CD4-positive, alpha-beta T cell (primary cell): ENCODE data around the gene INTS11. TPM values are rescaled to one million over a fixed set of nuclear protein-coding genes. Genes with fewer than 3 reads are reported as not detected.

Source experiments
- ATAC-seq: fragments of 200-7000 bp; cut with Tn5 transposase; one replicate; pipeline ENCODE4 v1.10.0; 2022; ENCODE audit warnings: mild to moderate bottlenecking; ENCODE audit not compliant: poor library complexity
- CTCF ChIA-PET: fragments of 350-600 bp; sonication (Branson Sonifier 250); formaldehyde crosslinking; loops from one replicate; lab custom pipeline; 2021; ENCODE audit warnings: antibody characterized with exemption, inconsistent platforms; lab: Charles Lee
- POLR2A ChIA-PET: fragments of 350-600 bp; sonication (Branson Sonifier 250); formaldehyde crosslinking; loops from one replicate; lab custom pipeline; 2021; ENCODE audit warnings: antibody characterized with exemption, inconsistent platforms; lab: Charles Lee
- DNase-seq, 14 experiments: peaks; one replicate each; pipeline ENCODE4 v3.0.0-alpha.2; 2013 to 2020; ENCODE audit warnings: mixed read lengths in 2 of 14
- H3K27ac ChIP-seq, 2 donors: one replicate each; pipeline versions ENCODE4 v1.5.1 to v1.7.0; 2013; ENCODE audit warnings: low read length in 2 of 2, low read depth in 1 of 2, mild to moderate bottlenecking in 1 of 2
- H3K27me3 ChIP-seq, 2 experiments: 1 replicate in 1 of 2; 2 replicates in 1 of 2; pipeline versions ENCODE4 v1.6.1 to v1.7.0; 2013; ENCODE audit warnings: low read length in 2 of 2, control low read depth in 1 of 2, mild to moderate bottlenecking in 1 of 2, moderate library complexity in 1 of 2; ENCODE audit not compliant: insufficient read depth in 2 of 2, control insufficient read depth in 1 of 2
- H3K36me3 ChIP-seq: one replicate; pipeline ENCODE4 v1.6.1; 2013; ENCODE audit warnings: low read length, control low read depth; ENCODE audit not compliant: insufficient read depth
- H3K4me1 ChIP-seq: one replicate; pipeline ENCODE4 v1.6.1; 2013; ENCODE audit warnings: low read length, control low read depth; ENCODE audit not compliant: insufficient read depth
- H3K4me3 ChIP-seq: one replicate; pipeline ENCODE4 v1.5.1; 2013; ENCODE audit warnings: mild to moderate bottlenecking, low read length, moderate library complexity
- H3K9me3 ChIP-seq, 2 experiments: 1 replicate in 1 of 2; 2 replicates in 1 of 2; pipeline versions ENCODE4 v1.6.1 to v1.7.0; 2013; ENCODE audit warnings: low read length in 2 of 2, mild to moderate bottlenecking in 2 of 2, control low read depth in 1 of 2, moderate library complexity in 1 of 2; ENCODE audit not compliant: control insufficient read depth in 1 of 2, insufficient read depth in 1 of 2
- H3K27ac Mint-ChIP-seq: one replicate; pipeline ENCODE4 v1.8.0; 2020; ENCODE audit warnings: mixed read lengths
- H3K27me3 Mint-ChIP-seq: one replicate; pipeline ENCODE4 v1.8.0; 2021; ENCODE audit warnings: mixed read lengths
- H3K36me3 Mint-ChIP-seq: one replicate; pipeline ENCODE4 v1.8.0; 2021; ENCODE audit warnings: low read depth, mixed read lengths
- H3K4me1 Mint-ChIP-seq: one replicate; pipeline ENCODE4 v1.8.0; 2021; ENCODE audit warnings: low read depth, mixed read lengths
- H3K4me3 Mint-ChIP-seq: one replicate; pipeline ENCODE4 v1.8.0; 2020; ENCODE audit warnings: mild to moderate bottlenecking, mixed read lengths
- H3K9me3 Mint-ChIP-seq: one replicate; pipeline ENCODE4 v1.8.0; 2020; ENCODE audit warnings: mixed read lengths
- CTCF ChIP-seq: fragments of 200-600 bp; IDR thresholded peaks from one replicate; pipeline ENCODE4 v1.8.0; 2022; ENCODE audit warnings: antibody characterized with exemption, mild to moderate bottlenecking
- intact Hi-C, 2 experiments: fragments of 100-400 bp; cut with DNase I in 1 of 2; cut with micrococcal nuclease in 1 of 2; formaldehyde crosslinking; loops; one replicate each; pipeline versions ENCODE4 v1.15.1 to v1.9.0; 2023 to 2025; cut with DNase I, micrococcal nuclease
- total RNA-seq, 174 experiments: library from RNA in 2 of 174; stranded (reverse) in 2 of 174; gene quantifications; one replicate each; pipeline ENCODE4 v1.2.3 and lab custom pipeline; 2021 to 2026

INTS11 gene
- total RNA-seq, 2 experiments from 2014 or later, result 130 to 137 TPM

- intact Hi-C loops, result loop anchor here (1.0 to 2.0 kb wide), 5 partner anchors 23 to 233 kb away; partner anchors contain the start of genes C1orf159 (in 1 of the 2), CPTP (in 1 of the 2), INTS11 (in 1 of the 2) and PUSL1 (in 1 of the 2)
- no peak within 1 kb of the TSS for H3K27ac Mint-ChIP-seq
- DNase-seq (peak; percentile 58 to 90 (median 70)), ATAC-seq (peak; percentile 75)
- H3K9me3 Mint-ChIP-seq, result no peaks in the 10 kb centered on the region
- H3K36me3 Mint-ChIP-seq, result no peaks in the 10 kb centered on the region
- Histone ChIP-seq H3K27me3 (peaks cover 14 to 19% of the 10 kb centered on the region in 2 experiments), H3K4me1 (peaks cover 58% of the 10 kb centered on the region), H3K4me3 (peak within 1 kb of the TSS; percentile 58), H3K27ac (peak within 1 kb of the TSS in 1 of 2 donors; percentile 53), H3K9me3 (peaks cover 0 to 17% of the 10 kb centered on the region in 2 experiments), H3K36me3 (no peaks in the 10 kb centered on the region)
- ChIA-PET CTCF (interaction anchor here (0.6 kb wide), 1 partner anchor 535 kb away, joined by 3 read pairs; no protein-coding TSS in a partner anchor), POLR2A (interaction anchor here (1.5 to 1.8 kb wide), 2 partner anchors 23 to 50 kb away, joined by 4 to 6 read pairs; partner anchors contain the start of gene CCNL2)
- peak; percentile 27 for TF ChIP-seq CTCF
- peaks cover 36% of the 10 kb centered on the region for H3K4me1 Mint-ChIP-seq
- H3K27me3 Mint-ChIP-seq, result peaks cover 21% of the 10 kb centered on the region
- peak within 1 kb of the TSS; percentile 86 for H3K4me3 Mint-ChIP-seq
Measured at GRCh38 chr1:1349256-1350012, 25.0 kb upstream of the INTS11 start, which contains the start of gene DVL1. DVL1 (minus strand) TSS chr1:1349418; CDS start chr1:1349065, 353 bp downstream.

- H3K36me3 Mint-ChIP-seq, result no peaks in the 10 kb centered on the region
- Histone ChIP-seq H3K27ac (no peak overlapping the region), H3K4me1 (peaks cover 50% of the 10 kb centered on the region), H3K9me3 (peaks cover 0 to 10% of the 10 kb centered on the region in 2 experiments), H3K36me3 (no peaks in the 10 kb centered on the region), H3K4me3 (peak overlapping the region; percentile 58), H3K27me3 (peaks cover 10 to 11% of the 10 kb centered on the region in 2 experiments)
- H3K4me3 Mint-ChIP-seq, result peak overlapping the region; percentile 86
- DNase-seq, result peak in 3 of 14 experiments; percentile 17 to 35 (median 19)
- no peak overlapping the region for H3K27ac Mint-ChIP-seq
- peaks cover 15% of the 10 kb centered on the region for H3K27me3 Mint-ChIP-seq
- ChIA-PET CTCF (interaction anchor here (0.6 to 0.7 kb wide), 3 partner anchors 23 to 535 kb away, joined by 3 read pairs; no protein-coding TSS in a partner anchor), POLR2A (interaction anchor here (0.6 to 1.8 kb wide), 4 partner anchors 23 to 192 kb away, joined by 3 to 11 read pairs (median 5); partner anchors contain the start of genes AURKAIP1 and CCNL2)
- no peak for TF ChIP-seq CTCF
- intact Hi-C loops, result loop anchor here (1.0 to 2.0 kb wide), 5 partner anchors 24 to 232 kb away; partner anchors contain the start of genes C1orf159 (in 1 of the 2), CPTP (in 1 of the 2), INTS11 (in 1 of the 2) and PUSL1 (in 1 of the 2)
- no peaks in the 10 kb centered on the region for H3K9me3 Mint-ChIP-seq
- ATAC-seq, result peak; percentile 18
- peaks cover 29% of the 10 kb centered on the region for H3K4me1 Mint-ChIP-seq
Measured at GRCh38 chr1:1348420-1349255, 24.2 kb upstream of the INTS11 start.
